GM18870 (cell line): ENCODE results near the gene IKBKE.
"Not testable (repeated sequence)": the region's sequence is repeated elsewhere in the genome, so short reads cannot be mapped to it uniquely, and the experiment has no call there.

Experiments used
- ATAC-seq: cut with Tn5 transposase; IDR thresholded peaks from one replicate; pipeline ENCODE4 v1.9.1; 2021; ENCODE audit warnings: moderate library complexity; ENCODE audit not compliant: unreplicated experiment

The IKBKE gene

GRCh38 chr1:206472454-206472853 is 2.2 kb downstream of the IKBKE start:
- no peak for ATAC-seq

- ATAC-seq, result no peak
Measured at GRCh38 chr1:206472886-206473285, 2.6 kb downstream of the IKBKE start.

GRCh38 chr1:206476058-206476457 is 5.8 kb downstream of the IKBKE start:
- no peak for ATAC-seq

- ATAC-seq, result no peak
Measured at GRCh38 chr1:206476591-206476990, 6.3 kb downstream of the IKBKE start.

- ATAC-seq, result no peak
Measured at GRCh38 chr1:206477110-206477509, 6.8 kb downstream of the IKBKE start.

- ATAC-seq, result no peak
Measured at GRCh38 chr1:206477581-206478380, 7.5 kb downstream of the IKBKE start.

GRCh38 chr1:206478746-206479145 is 8.5 kb downstream of the IKBKE start:
- no peak for ATAC-seq

GRCh38 chr1:206479183-206480125 is 9.2 kb downstream of the IKBKE start:
- no peak for ATAC-seq

GRCh38 chr1:206480211-206480610 is 9.9 kb downstream of the IKBKE start:
- ATAC-seq, result no peak

- ATAC-seq, result no peak
Measured at GRCh38 chr1:206482611-206483010, 12.3 kb downstream of the IKBKE start.

GRCh38 chr1:206483864-206484263 is 13.6 kb downstream of the IKBKE start:
- not testable (repeated sequence) for ATAC-seq

- ATAC-seq, result no peak
Measured at GRCh38 chr1:206484901-206485300, 14.6 kb downstream of the IKBKE start.

- no peak for ATAC-seq
Measured at GRCh38 chr1:206486995-206487788, 16.9 kb downstream of the IKBKE start.

- no peak for ATAC-seq
Measured at GRCh38 chr1:206487970-206488369, 17.7 kb downstream of the IKBKE start.

GRCh38 chr1:206488466-206488865 is 18.2 kb downstream of the IKBKE start:
- ATAC-seq, result no peak

- ATAC-seq, result no peak
Measured at GRCh38 chr1:206489980-206490770, 19.9 kb downstream of the IKBKE start.

GRCh38 chr1:206490771-206491405 is 20.6 kb downstream of the IKBKE start:
- ATAC-seq, result no peak

- no peak for ATAC-seq
Measured at GRCh38 chr1:206491616-206492015, 21.3 kb downstream of the IKBKE start.

- ATAC-seq, result no peak
Measured at GRCh38 chr1:206492589-206492988, 22.3 kb downstream of the IKBKE start.

- ATAC-seq, result no peak
Measured at GRCh38 chr1:206493279-206493678, 23.0 kb downstream of the IKBKE start.
